ENCODE data around the gene KIFBP. TPM values are rescaled to one million over a fixed set of nuclear protein-coding genes. Genes with fewer than 3 reads are reported as not detected.
A peak's percentile ranks its signal among the peaks of the same experiment; 100 is the strongest.

The KIFBP gene
- total and polyA plus RNA-seq, 2 donors (not counting 3 experiments of a cell fraction or from before 2014, with no cell fraction given), result 17.6 to 39.8 TPM

DNA sequence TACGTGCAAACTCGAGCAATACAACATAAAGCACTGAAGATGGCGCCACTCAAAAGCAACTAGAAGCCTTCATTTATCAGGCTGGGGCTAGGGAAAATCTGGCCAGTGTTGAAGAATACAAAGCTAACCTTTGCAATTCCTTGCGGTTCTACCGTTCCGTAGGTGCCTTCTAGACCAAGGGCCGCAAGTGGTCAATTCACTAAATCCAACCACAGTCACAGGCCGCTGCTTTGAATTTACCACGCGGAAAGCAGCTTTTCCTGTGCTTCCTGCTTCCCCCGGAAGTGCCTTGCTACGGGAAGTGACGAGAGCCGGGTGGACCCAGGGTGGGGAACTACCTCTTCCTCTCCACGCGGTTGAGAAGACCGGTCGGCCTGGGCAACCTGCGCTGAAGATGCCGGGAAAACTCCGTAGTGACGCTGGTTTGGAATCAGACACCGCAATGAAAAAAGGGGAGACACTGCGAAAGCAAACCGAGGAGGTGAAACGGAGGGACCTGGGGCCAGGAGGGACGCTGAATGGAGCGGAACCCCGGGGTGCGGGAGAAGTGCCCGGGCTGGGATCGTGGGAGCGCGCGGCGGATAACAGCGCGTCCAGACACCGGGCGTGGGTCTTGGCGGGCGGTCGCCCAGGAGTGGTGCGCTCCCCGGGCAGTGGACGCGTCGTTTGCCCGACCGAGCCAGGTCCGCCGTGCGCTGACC lies 32.6 kb upstream of the KIFBP start, which contains the start of gene DDX21:
Gene DDX21, plus strand, starts transcription at position 339 of the 701 bp plus-strand sequence. Its CDS starts 56 bp downstream, at position 395.
- Histone ChIP-seq H3K9me3 (replicated peaks; ENCODE audit: control insufficient read depth, insufficient read depth, low read length) (no peaks in the 10 kb centered on the region), H3K79me2 (ENCODE audit: control insufficient read depth, insufficient read depth, low read length) (peaks cover 49% of the 10 kb centered on the region), H3K27me3 (ENCODE audit: control insufficient read depth in 2 of 2, insufficient read depth in 2 of 2, low read length in 2 of 2) (no peaks in the 10 kb centered on the region), H3K4me1 (ENCODE audit: control insufficient read depth, extremely low read depth, insufficient read depth, low read length) (peaks cover 20% of the 10 kb centered on the region), H3K36me3 (ENCODE audit: control insufficient read depth in 2 of 2, extremely low read depth in 1 of 2, insufficient read depth in 2 of 2, low read length in 2 of 2) (peaks cover 0 to 6% of the 10 kb centered on the region in 2 experiments), H3K9ac (replicated peaks; ENCODE audit: extremely low read depth, insufficient read depth, low read length) (peak within 1 kb of the TSS; percentile 84), H2AFZ (ENCODE audit: low read depth, low read length) (peak within 1 kb of the TSS; percentile 61), H3K4me2 (ENCODE audit: insufficient read depth, low read length) (peak within 1 kb of the TSS; percentile 98), H3K27ac (ENCODE audit: insufficient read depth, low read depth, low read length) (peak within 1 kb of the TSS; percentile 69), H3K9me1 (replicated peaks; ENCODE audit: control insufficient read depth, extremely low read depth, insufficient read depth, low read length) (no peaks in the 10 kb centered on the region), H4K20me1 (replicated peaks; ENCODE audit: control insufficient read depth, extremely low read depth, insufficient read depth, low read length) (peaks cover 8% of the 10 kb centered on the region), H3K4me3 (replicated peaks in 1 of 3; ENCODE audit: insufficient read depth in 1 of 3, low read depth in 1 of 3, low read length in 3 of 3) (peak within 1 kb of the TSS; percentile 40 to 98 (median 80))
- BruUV-seq (replicated peaks), result no TSS peak
- peak; percentile 51 to 59 for TF ChIP-seq CTCF (IDR thresholded peaks at IDR 0.05; ENCODE audit: extremely low read depth in 1 of 2, insufficient read depth in 1 of 2, low read depth in 1 of 2, low read length in 2 of 2)
- no peak for TF ChIP-seq EZH2 (IDR thresholded peaks at IDR 0.05; ENCODE audit: borderline replicate concordance, low read depth, low read length, severe bottlenecking)
- TF ChIP-seq POLR2A (IDR thresholded peaks at IDR 0.05; ENCODE audit: low read depth, low read length), result peak; percentile 91
- peak; percentile 68 for TF ChIP-seq POLR2AphosphoS5 (IDR thresholded peaks at IDR 0.05; ENCODE audit: insufficient read depth, low read depth, low read length)
- no peak for TF ChIP-seq FOS (IDR thresholded peaks at IDR 0.05; ENCODE audit: borderline replicate concordance, insufficient read depth, low read length)
- no peak for TF ChIP-seq GATA2 (IDR thresholded peaks at IDR 0.05; ENCODE audit: insufficient read depth, insufficient read length, low read depth, low read length)
- peak; percentile 95 for TF ChIP-seq MYC (IDR thresholded peaks at IDR 0.05; ENCODE audit: low read depth, low read length)
- peak; percentile 87 for TF ChIP-seq MAX (IDR thresholded peaks at IDR 0.05; ENCODE audit: insufficient read depth, insufficient read length)
- TF ChIP-seq JUN (IDR thresholded peaks at IDR 0.05; ENCODE audit: borderline replicate concordance, insufficient read depth, insufficient read length, low read depth), result no peak
- POLR2A ChIA-PET, result interaction anchor here (0.6 to 0.9 kb wide), 2 partner anchors 14 to 22 kb away, joined by 3 read pairs; no protein-coding TSS in a partner anchor
- CTCF ChIA-PET, result interaction anchor here (0.6 to 1.6 kb wide), 9 partner anchors 30 to 457 kb away, joined by 3 to 6 read pairs (median 3); partner anchors contain the start of gene DDX50
- dilution Hi-C loops (cut with MboI; ENCODE audit: extremely low pct_ligation_motif_present, low sequenced_read_pairs) (no loop called here), intact Hi-C loops (cut with micrococcal nuclease) (loop anchor here (1.0 kb wide), 1 partner anchor 55 kb away; the partner anchor contains the start of gene DDX50)
- peak; percentile 91 for FAIRE-seq
- peak; percentile 92 for DNase-seq (ENCODE audit: low read depth, low spot score)

All from endothelial cell of umbilical vein (primary cell).